HG02678 (cell line): ENCODE data around the gene LSP1.
A peak's percentile ranks its signal among the peaks of the same experiment; 100 is the strongest.

Experiments
- ATAC-seq: cut with Tn5 transposase; IDR thresholded peaks from one replicate; pipeline ENCODE4 v1.9.1; 2021; ENCODE audit warnings: mild to moderate bottlenecking, moderate library complexity; ENCODE audit not compliant: unreplicated experiment

Gene LSP1

DNA sequence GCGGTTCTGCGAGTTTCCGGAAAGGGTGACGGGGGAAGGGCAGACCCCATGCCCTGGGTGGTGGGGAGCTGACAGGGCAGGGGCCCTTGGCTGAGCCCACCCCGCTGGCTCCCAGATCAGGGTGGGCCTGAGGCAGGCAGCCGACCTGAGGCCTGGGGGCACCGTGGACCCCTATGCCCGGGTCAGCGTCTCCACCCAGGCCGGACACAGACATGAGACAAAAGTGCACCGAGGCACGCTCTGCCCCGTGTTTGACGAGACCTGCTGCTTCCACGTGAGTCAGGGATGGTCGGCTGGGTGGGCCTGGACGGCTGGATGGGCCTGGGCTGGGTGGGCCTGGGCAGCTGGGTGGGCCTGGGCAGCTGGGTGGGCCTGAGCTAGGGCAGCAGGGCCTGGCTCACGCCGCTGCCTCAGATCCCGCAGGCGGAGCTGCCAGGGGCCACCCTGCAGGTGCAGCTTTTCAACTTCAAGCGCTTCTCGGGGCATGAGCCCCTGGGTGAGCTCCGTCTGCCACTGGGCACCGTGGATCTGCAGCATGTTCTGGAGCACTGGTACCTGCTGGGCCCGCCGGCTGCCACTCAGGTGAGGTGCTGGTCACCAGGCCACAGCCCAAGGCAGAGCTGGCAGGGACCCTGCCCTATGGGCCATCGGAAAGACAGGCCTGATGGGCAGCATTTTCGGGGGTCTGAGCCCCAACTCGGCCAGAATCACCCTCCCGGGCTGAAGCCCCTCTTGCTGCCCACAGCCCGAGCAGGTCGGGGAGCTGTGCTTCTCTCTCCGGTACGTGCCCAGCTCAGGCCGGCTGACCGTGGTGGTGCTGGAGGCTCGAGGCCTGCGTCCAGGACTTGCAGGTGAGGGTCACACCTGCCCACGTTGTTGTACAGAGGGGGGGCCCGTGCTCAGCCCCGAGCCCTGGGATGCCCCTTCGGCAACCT, 16.6 kb upstream of the LSP1 start:
- no peak for ATAC-seq

DNA sequence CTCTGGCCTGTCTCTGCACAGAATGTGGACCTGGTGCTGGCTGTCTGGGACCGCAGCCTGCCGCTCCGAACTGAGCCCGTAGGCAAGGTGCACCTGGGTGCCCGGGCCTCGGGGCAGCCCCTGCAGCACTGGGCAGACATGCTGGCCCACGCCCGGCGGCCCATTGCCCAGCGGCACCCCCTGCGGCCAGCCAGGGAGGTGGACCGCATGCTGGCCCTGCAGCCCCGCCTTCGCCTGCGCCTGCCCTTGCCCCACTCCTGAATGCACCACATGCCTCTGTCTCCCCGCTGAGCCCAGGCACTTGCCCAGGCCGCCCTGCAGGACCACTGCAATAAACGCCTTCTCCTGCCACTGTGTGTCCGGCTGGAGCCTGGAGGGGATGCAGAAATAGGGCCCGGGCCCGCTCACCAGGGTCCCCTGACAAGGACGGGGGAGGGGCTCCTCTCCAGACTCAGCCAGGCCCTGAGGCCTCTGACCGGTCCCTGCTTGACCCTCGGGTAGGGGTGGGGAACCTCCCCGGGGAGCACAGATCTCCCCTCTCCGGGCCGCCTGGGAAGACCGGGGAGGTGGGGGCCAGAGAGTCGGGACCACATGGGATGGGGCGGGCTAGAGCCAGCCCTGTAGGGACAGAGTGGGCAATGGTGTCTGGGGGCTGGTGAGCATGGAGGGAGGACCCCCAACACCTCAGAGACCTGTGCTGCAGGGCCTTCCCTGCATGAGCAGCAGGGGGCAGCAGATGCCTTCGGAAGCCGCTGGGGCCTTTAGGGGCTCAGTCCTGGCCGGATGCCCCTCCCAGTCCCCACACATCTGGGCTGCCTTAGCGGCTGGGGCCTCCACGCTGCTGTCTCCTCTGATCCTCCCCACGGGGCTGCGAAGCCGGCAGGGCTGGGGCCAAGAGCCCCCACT, 15.5 kb upstream of the LSP1 start:
- peak; percentile 79 for ATAC-seq

DNA sequence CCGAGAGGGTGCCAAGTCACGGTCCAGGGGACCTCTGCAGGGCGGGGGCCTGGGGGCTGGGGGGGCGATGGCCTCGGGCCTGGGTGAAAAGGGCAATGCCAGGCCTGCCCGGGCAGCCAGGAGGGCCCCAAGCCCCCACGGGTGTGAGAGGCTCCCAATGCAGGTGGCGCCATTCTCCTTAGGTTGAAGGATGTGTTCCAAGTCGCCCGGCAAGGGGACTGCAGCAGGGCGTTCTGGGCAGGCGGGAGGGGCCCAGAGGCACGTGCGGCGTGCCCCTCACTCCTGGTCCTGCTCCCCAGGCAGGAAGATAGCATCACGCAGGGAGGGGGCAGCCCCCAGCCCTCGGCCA, 14.8 kb upstream of the LSP1 start:
- no peak for ATAC-seq

DNA sequence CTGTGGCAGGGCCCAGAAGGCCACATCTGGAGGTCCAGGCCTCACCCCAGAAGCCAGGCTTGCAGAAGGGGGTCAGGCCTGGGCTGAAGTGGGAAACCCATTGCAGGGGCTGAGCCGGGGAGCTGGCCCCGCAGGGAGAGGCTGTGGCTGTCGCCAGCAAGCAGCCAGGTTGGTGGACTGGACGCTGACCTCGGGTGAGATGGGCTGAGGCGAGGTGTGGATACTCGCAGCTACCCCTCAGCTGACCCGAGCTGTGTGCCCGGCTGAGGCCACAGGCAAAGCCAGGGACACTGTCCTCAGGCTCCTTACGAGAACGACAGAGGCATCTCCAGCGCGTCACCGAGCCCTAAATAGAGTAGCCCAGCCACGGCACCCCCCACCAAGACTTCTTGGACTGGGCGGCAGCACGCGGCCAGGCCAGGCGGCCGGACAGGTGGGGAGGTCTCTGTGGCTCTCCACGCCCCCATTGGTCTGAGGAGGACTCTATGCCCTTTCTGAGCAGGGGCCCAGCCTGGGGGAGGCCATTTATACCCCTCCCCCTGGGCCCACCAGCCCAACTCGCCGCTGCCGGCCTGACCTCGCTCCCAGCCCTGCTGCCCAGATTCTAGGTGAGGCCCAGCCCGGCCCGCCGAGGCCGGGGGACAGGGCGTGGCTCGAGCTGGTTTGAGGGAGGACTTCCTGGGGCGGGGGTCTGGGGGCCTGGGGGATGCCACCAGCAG, 14.3 kb upstream of the LSP1 start, which contains the start of gene TNNI2:
Gene TNNI2, plus strand, starts transcription at position 556 of the 719 bp plus-strand sequence. CDS start 716 bp downstream, outside the sequence.
- ATAC-seq: no peak

DNA sequence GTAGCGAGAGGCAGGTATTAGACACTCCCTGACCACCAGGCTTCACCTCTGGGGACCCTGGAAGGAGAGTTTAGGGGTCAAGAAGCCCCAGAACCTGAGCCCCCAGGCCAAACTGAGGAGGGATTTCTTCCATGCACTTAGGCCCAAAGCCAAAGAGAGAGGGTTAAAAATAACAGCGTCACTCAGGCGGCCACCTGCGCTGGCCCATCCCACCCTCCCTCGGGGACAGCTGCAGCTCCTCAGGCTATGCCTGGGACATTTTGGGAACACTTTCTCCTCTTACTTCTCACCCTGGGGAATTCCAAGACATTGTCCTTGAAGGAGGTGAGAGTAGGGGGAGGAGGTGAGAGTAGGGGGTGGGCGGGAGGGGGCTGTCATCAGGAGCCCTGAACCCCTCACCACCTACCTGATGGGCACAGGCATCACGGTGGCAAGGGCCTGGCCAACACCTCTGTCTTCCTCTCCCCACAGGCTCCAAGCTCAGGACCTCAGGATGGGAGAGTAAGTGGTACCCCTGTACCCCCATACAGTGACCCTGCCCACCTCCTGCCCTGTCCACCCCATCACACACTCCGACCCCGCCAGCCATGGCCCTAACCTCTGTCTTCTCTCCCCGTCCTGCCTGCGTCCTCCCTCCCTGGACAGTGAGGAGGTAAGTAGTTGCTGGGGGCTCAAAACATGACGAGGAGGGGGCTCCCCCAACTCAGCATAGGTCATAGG, 13.5 kb upstream of the LSP1 start:
- no peak for ATAC-seq

DNA sequence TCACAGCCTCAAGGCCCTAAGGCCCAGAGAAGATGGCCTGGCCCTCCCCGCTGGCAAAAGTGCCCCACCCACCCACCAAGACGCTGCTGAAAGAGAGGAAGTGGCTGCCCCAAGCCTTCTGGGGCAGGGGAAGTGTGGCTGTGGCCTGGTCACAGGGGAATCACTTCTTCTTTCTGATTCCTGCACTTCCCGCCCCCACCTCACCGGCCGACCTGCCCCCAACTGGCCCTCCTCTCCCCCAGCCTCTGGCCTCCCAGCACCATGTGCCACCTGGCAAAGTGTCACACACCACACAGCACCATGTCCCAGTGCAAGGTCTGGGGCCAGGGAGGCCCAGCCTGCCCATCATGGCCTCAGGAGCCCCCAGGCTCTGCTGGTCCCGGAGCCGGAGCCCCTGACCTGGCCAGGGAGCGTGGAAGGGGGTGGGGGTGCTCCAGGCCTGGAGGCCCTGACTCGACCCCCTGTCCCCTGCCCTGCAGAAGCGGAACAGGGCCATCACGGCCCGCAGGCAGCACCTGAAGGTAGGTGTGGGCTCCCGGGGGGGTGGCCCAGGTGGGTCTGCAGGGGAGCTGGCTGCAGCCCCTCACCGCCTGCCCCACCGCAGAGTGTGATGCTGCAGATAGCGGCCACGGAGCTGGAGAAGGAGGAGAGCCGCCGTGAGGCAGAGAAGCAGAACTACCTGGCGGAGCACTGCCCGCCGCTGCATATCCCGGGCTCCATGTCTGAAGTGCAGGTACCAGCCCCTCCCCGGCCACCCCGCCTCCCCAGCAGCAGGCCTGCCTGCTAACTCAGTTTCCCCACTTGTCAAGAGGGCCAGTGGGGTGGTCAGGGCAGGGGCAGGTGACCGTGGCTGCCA, 12.7 kb upstream of the LSP1 start:
- ATAC-seq: no peak

DNA sequence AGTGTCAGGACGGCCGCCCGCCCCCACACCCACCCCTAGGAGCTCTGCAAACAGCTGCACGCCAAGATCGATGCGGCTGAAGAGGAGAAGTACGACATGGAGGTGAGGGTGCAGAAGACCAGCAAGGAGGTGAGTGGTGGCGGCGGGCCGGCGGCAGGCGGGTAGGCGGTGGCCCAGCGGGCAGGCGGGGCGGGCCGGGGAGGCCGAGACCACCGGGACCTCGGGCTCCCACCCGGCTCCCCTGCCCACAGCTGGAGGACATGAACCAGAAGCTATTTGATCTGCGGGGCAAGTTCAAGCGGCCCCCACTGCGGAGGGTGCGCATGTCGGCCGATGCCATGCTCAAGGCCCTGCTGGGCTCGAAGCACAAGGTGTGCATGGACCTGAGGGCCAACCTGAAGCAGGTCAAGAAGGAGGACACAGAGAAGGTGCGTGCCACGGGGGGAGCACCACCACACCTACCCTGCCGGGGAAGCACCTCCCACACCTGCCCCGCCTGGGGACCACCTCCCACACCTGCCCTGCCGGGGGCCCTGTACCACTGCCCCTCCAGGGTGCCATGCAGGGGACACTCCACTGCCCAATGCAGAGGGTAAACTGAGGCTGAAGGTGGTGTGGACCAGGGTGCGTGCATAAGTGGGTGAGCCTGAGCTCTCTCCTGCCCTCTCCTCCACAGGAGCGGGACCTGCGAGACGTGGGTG, 12.0 kb upstream of the LSP1 start:
- ATAC-seq: no peak

DNA sequence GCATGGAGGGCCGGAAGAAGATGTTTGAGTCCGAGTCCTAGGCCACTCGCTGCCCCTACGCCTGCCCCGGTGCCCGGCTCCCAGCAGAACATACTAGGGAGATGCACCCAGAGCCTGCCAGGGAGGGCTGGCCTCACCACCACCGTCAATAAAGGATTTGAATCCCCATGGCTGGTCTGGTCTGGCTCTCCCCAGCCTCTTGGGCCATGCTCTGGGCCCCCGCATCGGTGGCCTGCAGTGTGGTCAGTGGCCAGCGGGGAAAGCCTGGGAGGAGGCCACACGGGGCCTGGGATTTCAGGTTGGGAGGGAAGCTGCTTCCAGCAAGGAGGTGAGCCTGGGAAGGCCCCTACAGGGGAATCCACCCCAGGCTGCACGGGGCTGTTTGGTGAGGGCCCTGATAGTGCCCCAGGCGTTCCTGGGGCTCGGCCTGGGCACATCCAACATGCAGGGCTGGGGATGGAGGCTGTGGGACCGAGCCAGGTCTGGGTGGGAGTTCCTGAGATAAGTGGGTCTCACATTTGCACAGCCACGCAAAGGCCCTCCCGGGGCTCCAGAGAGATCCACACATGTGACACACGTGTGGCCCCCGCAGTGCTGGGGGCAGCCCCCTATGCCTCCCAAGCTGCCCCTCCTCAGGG, 11.3 kb upstream of the LSP1 start:
- ATAC-seq: no peak

DNA sequence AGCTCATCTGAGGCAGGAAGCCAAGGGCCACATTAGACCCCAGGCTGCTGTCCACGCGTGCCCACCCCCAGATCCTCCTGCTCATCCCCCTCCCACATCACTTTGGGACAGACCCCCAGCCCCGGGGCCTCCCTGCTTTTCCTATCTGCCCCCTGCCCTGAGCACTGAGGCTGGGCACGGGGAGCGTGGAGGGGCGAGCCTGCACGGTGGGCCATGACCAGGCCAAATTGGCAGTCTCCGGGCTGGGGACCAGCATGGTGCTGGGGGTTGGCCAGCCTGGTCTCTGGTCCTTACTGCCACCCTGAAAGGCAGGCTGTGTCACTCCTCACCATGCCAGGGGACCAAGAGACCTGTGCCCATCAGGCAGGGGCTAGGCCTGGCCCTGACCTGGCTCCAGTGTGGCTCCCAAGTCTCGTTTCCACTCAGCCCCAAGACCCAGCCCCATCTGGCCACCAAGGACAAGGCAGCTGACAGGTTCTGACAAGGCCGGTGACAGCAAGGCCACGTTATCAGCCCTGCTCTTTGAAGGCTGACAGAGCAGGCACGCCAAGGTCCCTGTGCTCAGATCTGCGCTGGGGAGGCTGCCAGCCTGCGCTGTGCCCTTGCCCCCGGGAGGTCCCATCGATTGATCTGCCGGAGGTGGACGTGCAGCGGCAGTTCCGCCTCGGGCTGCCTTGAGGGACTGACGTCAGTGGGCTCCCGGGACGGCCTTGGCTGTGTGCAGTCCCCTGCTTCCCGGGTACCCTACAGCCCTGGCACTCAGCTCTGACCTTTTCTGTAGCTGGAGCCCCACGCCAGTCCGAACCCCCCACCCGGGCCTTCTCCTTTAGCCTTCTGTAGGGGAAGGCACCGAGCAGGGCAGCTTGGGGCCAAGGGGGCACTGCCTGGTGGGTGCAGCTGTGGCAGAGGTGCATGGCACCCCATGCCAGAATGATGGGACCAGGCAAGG, 10.5 kb upstream of the LSP1 start:
- no peak for ATAC-seq

DNA sequence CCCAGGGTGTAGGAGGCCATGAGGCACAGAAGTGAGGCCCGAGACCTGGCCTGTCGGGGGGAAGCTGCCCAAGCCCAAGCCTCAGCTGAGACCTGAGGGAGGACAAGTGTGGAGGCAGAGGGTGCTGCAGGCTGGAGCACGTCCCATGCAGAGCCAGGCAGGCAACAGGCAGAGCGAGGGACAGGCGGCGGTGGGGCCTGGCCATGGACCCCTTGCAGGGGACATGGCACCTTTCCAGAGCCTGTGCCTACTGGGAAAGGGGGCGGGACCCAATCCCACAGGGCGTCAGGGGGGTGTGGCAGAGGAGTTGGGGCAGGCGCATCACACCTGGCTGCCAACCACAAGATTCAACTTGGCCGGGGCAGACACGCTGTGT, 9.8 kb upstream of the LSP1 start:
- no peak for ATAC-seq

DNA sequence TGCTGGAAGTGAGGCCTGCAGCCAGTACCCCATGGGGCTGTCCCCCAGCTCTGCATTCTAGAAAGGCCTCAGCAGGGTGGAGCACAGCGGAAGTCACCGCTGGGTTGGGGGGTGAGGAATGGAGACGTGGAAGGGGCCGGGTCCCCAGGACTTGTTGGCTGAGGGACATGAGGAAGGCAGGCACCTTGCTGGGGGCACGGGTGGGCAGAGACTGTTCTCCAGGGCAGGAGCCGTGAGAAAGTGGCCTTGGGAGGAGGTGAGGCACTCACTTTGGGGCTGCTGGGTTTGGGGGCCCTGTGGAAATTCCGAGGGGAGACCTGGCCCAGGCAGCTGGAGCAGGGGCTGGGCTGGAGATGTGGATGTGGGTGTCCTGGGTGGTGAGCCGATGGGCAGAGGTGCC, 9.1 kb upstream of the LSP1 start:
- ATAC-seq: no peak

DNA sequence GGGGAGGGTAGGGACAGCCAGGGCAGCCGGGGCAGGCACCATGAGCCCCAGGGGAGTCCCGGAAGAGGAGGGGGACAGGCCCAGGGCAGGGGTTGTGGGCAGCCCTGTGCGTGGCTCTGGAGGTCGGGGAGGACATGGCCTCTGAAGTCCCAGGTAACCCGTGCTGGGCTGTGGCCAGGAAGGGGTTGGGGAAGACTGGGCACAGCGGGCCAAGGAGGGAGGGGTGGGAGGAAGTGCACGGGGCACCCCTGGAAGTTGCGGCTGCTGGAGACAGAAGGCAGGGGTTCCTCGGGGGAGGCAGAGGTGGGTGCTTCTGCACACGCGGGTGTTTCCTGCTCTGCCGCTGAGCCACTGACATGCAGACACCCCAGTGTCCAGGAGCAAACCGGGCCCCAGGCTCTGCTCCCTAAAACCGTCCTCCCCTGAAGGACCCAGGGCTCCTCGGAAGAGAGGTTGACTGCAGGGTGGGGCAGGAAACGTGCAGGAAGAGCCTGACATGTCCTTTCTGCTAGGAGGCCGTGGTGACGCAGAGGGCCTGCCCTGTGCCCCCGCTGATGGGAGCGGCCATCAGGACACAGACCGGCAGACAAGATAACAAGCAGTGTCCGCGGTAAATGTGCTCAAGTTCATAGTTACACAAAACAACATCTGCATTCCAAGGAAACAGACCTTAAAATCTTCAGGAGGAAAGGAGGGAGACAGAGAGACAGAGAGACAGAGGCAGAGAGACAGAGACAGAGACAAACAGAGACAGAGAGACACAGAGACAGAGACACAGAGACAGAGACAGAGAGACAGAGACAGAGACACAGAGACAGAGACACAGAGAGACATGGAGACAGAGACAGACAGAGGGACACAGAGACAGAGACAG, 8.4 kb upstream of the LSP1 start:
- ATAC-seq: no peak

DNA sequence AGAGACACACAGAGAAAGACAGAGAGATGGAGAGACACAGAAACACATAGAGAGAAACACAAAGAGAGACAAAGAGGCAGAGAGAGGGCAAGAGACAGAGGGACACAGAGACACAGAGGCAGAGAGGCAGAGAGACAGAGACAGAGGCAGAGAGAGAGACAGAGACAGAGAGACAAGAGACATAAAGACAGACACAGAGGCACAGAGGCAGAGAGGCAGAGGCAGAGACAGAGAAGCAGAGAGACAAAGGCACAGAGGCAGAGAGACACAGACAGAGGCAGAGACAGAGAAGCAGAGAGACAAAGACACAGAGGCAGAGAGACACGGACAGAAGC, 7.8 kb upstream of the LSP1 start:
- ATAC-seq: no peak

DNA sequence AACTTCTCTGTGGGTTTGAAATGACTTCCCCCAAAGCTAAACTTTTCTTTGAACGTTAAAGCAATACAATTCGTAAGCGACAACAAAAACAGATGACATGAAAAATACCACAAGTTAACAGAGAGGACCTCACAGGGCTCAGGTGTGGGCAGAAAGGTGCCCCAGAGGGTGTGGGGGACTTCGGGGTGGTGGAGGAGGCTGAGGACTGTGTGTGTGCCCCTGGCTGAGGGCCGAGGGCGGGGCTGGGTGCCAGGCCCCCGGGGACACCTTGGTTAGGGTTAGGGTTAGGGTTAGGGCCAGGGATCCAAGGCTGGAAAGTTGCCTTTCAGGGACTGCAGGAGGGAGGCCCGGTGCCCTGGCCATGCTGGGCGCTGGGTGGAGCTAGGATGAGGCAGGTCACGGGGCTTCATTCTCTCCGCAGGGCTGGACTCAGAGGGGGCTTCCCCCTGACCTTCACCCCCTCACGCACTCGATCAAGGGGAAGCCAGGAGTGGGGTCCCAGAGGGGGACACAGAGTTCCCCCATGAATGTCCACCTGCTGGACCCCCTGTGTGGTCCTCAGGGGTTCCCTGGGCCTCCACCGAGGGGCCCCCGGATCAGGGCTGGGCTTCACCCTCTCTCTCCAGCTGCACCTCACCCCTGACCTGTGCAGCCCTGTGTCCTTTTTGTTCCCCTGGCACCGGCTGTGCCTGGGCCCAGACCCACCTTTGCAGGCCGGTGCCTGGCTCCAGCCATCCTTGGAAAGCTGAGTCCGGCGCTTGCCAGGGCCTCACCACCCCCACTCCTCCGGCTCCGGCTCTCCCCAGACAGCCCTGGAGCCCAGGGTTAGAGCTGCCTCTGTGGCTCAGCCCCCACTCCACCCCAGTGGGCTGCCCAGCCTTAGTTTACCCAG, 7.1 kb upstream of the LSP1 start:
- ATAC-seq: no peak

DNA sequence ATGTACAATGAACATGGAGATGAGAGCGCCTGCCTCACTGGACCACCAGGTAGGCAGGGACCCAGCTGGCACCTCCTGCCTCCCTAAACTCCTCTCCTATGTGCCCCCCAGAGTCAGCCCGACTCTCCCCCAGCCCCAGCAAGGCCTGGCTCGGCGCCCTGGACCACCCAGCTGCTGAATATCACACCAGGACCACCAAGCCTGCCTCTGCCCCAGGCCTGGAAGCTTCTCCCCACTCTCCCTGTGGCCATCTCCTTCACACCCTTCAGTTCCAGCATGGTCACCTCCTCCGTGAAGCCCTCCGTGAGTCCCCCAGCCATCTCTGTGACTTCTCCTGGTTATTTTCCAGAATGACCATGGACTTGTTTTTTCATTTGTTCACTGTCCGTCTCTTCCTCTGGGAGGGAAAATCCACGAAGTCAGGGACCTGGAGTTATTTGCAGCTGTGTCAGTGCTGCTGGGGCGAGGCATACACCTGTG, 6.4 kb upstream of the LSP1 start:
- ATAC-seq: no peak
